HG03064 (cell line): Measurements from ENCODE around the gene SPAG17.

Source experiments
- ATAC-seq: cut with Tn5 transposase; IDR thresholded peaks from one replicate; pipeline ENCODE4 v1.9.1; 2021; ENCODE audit warnings: low read depth; ENCODE audit not compliant: unreplicated experiment

The SPAG17 gene

GRCh38 chr1:118185084-118185832 lies at the start of gene SPAG17:
SPAG17 (minus strand) TSS chr1:118185228; CDS start chr1:118185157, 71 bp downstream.
- ATAC-seq = no peak

- no peak for ATAC-seq
These were observed 40.4 kb upstream of the SPAG17 start for GRCh38 chr1:118225471-118225870.

GRCh38 chr1:118223426-118223825 lies 38.4 kb upstream of the SPAG17 start:
- ATAC-seq = no peak

- ATAC-seq = no peak
These were observed 34.4 kb upstream of the SPAG17 start for GRCh38 chr1:118219438-118219837.

- no peak for ATAC-seq
These were observed 32.3 kb upstream of the SPAG17 start for GRCh38 chr1:118217141-118217838.

- ATAC-seq = no peak
These were observed 29.8 kb upstream of the SPAG17 start for GRCh38 chr1:118214866-118215265.

GRCh38 chr1:118210723-118211110 lies 25.7 kb upstream of the SPAG17 start:
- ATAC-seq = no peak

- no peak for ATAC-seq
These were observed 25.2 kb upstream of the SPAG17 start for GRCh38 chr1:118210051-118210722.

- no peak for ATAC-seq
These were observed 24.6 kb upstream of the SPAG17 start for GRCh38 chr1:118209648-118210047.

GRCh38 chr1:118206966-118207365 lies 21.9 kb upstream of the SPAG17 start:
- no peak for ATAC-seq

GRCh38 chr1:118204648-118205047 lies 19.6 kb upstream of the SPAG17 start:
- ATAC-seq = no peak

- ATAC-seq = no peak
These were observed 19.1 kb upstream of the SPAG17 start for GRCh38 chr1:118204105-118204504.

GRCh38 chr1:118202076-118202608 lies 17.1 kb upstream of the SPAG17 start:
- no peak for ATAC-seq

- ATAC-seq = no peak
These were observed 16.5 kb upstream of the SPAG17 start for GRCh38 chr1:118201524-118201923.

GRCh38 chr1:118200836-118201235 lies 15.8 kb upstream of the SPAG17 start:
- ATAC-seq = no peak

GRCh38 chr1:118190561-118190960 lies 5.5 kb upstream of the SPAG17 start:
- ATAC-seq = no peak

- no peak for ATAC-seq
These were observed 4.5 kb upstream of the SPAG17 start for GRCh38 chr1:118189564-118189963.

- ATAC-seq = no peak
These were observed 3.4 kb upstream of the SPAG17 start for GRCh38 chr1:118188411-118188810.

GRCh38 chr1:118186026-118186425 lies 998 bp upstream of the SPAG17 start:
- no peak for ATAC-seq

GRCh38 chr1:118184739-118185083 lies 317 bp downstream of the SPAG17 start:
- ATAC-seq = no peak

GRCh38 chr1:118183586-118183985 lies 1.4 kb downstream of the SPAG17 start:
- no peak for ATAC-seq
